ENCODE measurements around the gene SLC8A1.

SLC8A1 gene

GRCh38 chr2:40359811-40360210 lies 92.1 kb downstream of the SLC8A1 start:
- no peak overlapping the region for H4K12ac ChIP-seq (ENCODE audit: low read depth, low read length)
- DNase-seq = no peak
- WGBS (ENCODE audit: extremely low coverage, insufficient coverage, insufficient read length) = no CpG with 5 or more reads among the region's 2 CpGs
- H2BK5ac ChIP-seq (ENCODE audit: low read depth, low read length, poor library complexity) = no peak overlapping the region
- no peak overlapping the region for H2AK5ac ChIP-seq (ENCODE audit: low read length)
- no peak overlapping the region for H2AFZ ChIP-seq (ENCODE audit: insufficient read depth, low read length, poor library complexity)
- peaks cover 3 to 8% of the 10 kb centered on the region in 2 experiments for H3K4me1 ChIP-seq (ENCODE audit: control insufficient read depth in 1 of 2, insufficient read depth in 2 of 2, low read length in 2 of 2)
- no peak overlapping the region for H3K4ac ChIP-seq (ENCODE audit: low read depth, low read length)
- H3K23ac ChIP-seq (ENCODE audit: low read length) = no peak overlapping the region
- no peak overlapping the region for H2BK12ac ChIP-seq (ENCODE audit: low read length)
- H4K8ac ChIP-seq (ENCODE audit: low read depth, low read length) = no peak overlapping the region
- H2BK120ac ChIP-seq (ENCODE audit: insufficient read depth, low read length, poor library complexity) = no peak overlapping the region
- no peak overlapping the region for H3K14ac ChIP-seq (ENCODE audit: low read length)
- H3K9ac ChIP-seq (ENCODE audit: low read length) = no peak overlapping the region
- H3K4me3 ChIP-seq (ENCODE audit: low read depth, low read length) = no peak overlapping the region
- H3K9me3 ChIP-seq (ENCODE audit: insufficient read depth, low read depth, low read length) = no peaks in the 10 kb centered on the region
- no peaks in the 10 kb centered on the region for H3K79me2 ChIP-seq (ENCODE audit: control insufficient read depth, insufficient read depth, low read length, poor library complexity)
- no peaks in the 10 kb centered on the region for H3K79me1 ChIP-seq (ENCODE audit: low read length)
- H3K36me3 ChIP-seq (ENCODE audit: control insufficient read depth in 1 of 2, insufficient read depth in 2 of 2, low read length in 2 of 2) = no peaks in the 10 kb centered on the region
- no peak overlapping the region for H3K18ac ChIP-seq (ENCODE audit: low read length)
- no peaks in the 10 kb centered on the region for H3K27me3 ChIP-seq (ENCODE audit: insufficient read depth, low read length)
- H4K91ac ChIP-seq (ENCODE audit: low read depth, low read length) = no peak overlapping the region
- H3K4me2 ChIP-seq (ENCODE audit: low read length) = no peak overlapping the region
- no peak overlapping the region for H3K27ac ChIP-seq (ENCODE audit: low read depth, low read length)

GRCh38 chr2:40358783-40359182 lies 93.1 kb downstream of the SLC8A1 start:
- no peak overlapping the region for H4K12ac ChIP-seq (ENCODE audit: low read depth, low read length)
- no peaks in the 10 kb centered on the region for H3K27me3 ChIP-seq (ENCODE audit: insufficient read depth, low read length)
- peaks cover 3 to 8% of the 10 kb centered on the region in 2 experiments for H3K4me1 ChIP-seq (ENCODE audit: control insufficient read depth in 1 of 2, insufficient read depth in 2 of 2, low read length in 2 of 2)
- H3K18ac ChIP-seq (ENCODE audit: low read length) = no peak overlapping the region
- H3K9ac ChIP-seq (ENCODE audit: low read length) = no peak overlapping the region
- H3K79me2 ChIP-seq (ENCODE audit: control insufficient read depth, insufficient read depth, low read length, poor library complexity) = no peaks in the 10 kb centered on the region
- H2BK12ac ChIP-seq (ENCODE audit: low read length) = no peak overlapping the region
- H3K23ac ChIP-seq (ENCODE audit: low read length) = no peak overlapping the region
- no peaks in the 10 kb centered on the region for H3K9me3 ChIP-seq (ENCODE audit: insufficient read depth, low read depth, low read length)
- no peak overlapping the region for H3K4ac ChIP-seq (ENCODE audit: low read depth, low read length)
- no peak overlapping the region for H4K8ac ChIP-seq (ENCODE audit: low read depth, low read length)
- DNase-seq = no peak
- no peak overlapping the region for H4K91ac ChIP-seq (ENCODE audit: low read depth, low read length)
- H2AK5ac ChIP-seq (ENCODE audit: low read length) = no peak overlapping the region
- no peaks in the 10 kb centered on the region for H3K79me1 ChIP-seq (ENCODE audit: low read length)
- no peak overlapping the region for H2AFZ ChIP-seq (ENCODE audit: insufficient read depth, low read length, poor library complexity)
- no peak overlapping the region for H3K4me3 ChIP-seq (ENCODE audit: low read depth, low read length)
- H3K4me2 ChIP-seq (ENCODE audit: low read length) = no peak overlapping the region
- no CpG with 5 or more reads among the region's 8 CpGs for WGBS (ENCODE audit: extremely low coverage, insufficient coverage, insufficient read length)
- H3K36me3 ChIP-seq (ENCODE audit: control insufficient read depth in 1 of 2, insufficient read depth in 2 of 2, low read length in 2 of 2) = no peaks in the 10 kb centered on the region
- no peak overlapping the region for H2BK120ac ChIP-seq (ENCODE audit: insufficient read depth, low read length, poor library complexity)
- H3K27ac ChIP-seq (ENCODE audit: low read depth, low read length) = no peak overlapping the region
- H3K14ac ChIP-seq (ENCODE audit: low read length) = no peak overlapping the region
- no peak overlapping the region for H2BK5ac ChIP-seq (ENCODE audit: low read depth, low read length, poor library complexity)

- Histone ChIP-seq H2AFZ (ENCODE audit: insufficient read depth, low read length, poor library complexity) (no peak overlapping the region), H2BK12ac (ENCODE audit: low read length) (no peak overlapping the region), H4K12ac (ENCODE audit: low read depth, low read length) (no peak overlapping the region), H3K4me2 (ENCODE audit: low read length) (no peak overlapping the region), H3K4me1 (ENCODE audit: control insufficient read depth in 1 of 2, insufficient read depth in 2 of 2, low read length in 2 of 2) (peaks cover 3 to 8% of the 10 kb centered on the region in 2 experiments), H3K27ac (ENCODE audit: low read depth, low read length) (no peak overlapping the region), H4K91ac (ENCODE audit: low read depth, low read length) (no peak overlapping the region), H3K79me1 (ENCODE audit: low read length) (no peaks in the 10 kb centered on the region), H3K9ac (ENCODE audit: low read length) (no peak overlapping the region), H3K4ac (ENCODE audit: low read depth, low read length) (no peak overlapping the region), H3K79me2 (ENCODE audit: control insufficient read depth, insufficient read depth, low read length, poor library complexity) (no peaks in the 10 kb centered on the region), H4K8ac (ENCODE audit: low read depth, low read length) (no peak overlapping the region), H3K27me3 (ENCODE audit: insufficient read depth, low read length) (no peaks in the 10 kb centered on the region), H3K14ac (ENCODE audit: low read length) (no peak overlapping the region), H3K36me3 (ENCODE audit: control insufficient read depth in 1 of 2, insufficient read depth in 2 of 2, low read length in 2 of 2) (no peaks in the 10 kb centered on the region), H3K4me3 (ENCODE audit: low read depth, low read length) (no peak overlapping the region), H3K18ac (ENCODE audit: low read length) (no peak overlapping the region), H2BK120ac (ENCODE audit: insufficient read depth, low read length, poor library complexity) (no peak overlapping the region), H2BK5ac (ENCODE audit: low read depth, low read length, poor library complexity) (no peak overlapping the region), H3K9me3 (ENCODE audit: insufficient read depth, low read depth, low read length) (no peaks in the 10 kb centered on the region), H3K23ac (ENCODE audit: low read length) (no peak overlapping the region), H2AK5ac (ENCODE audit: low read length) (no peak overlapping the region)
- DNase-seq = no peak
- no CpG with 5 or more reads among the region's 3 CpGs for WGBS (ENCODE audit: extremely low coverage, insufficient coverage, insufficient read length)
These were observed 94.2 kb downstream of the SLC8A1 start for GRCh38 chr2:40357667-40358066.

GRCh38 chr2:40355451-40355850 lies 96.4 kb downstream of the SLC8A1 start:
- no peak for DNase-seq
- Histone ChIP-seq H3K36me3 (ENCODE audit: control insufficient read depth in 1 of 2, insufficient read depth in 2 of 2, low read length in 2 of 2) (no peaks in the 10 kb centered on the region), H3K79me1 (ENCODE audit: low read length) (no peaks in the 10 kb centered on the region), H2BK5ac (ENCODE audit: low read depth, low read length, poor library complexity) (no peak overlapping the region), H3K4ac (ENCODE audit: low read depth, low read length) (no peak overlapping the region), H3K27ac (ENCODE audit: low read depth, low read length) (no peak overlapping the region), H2AFZ (ENCODE audit: insufficient read depth, low read length, poor library complexity) (no peak overlapping the region), H4K91ac (ENCODE audit: low read depth, low read length) (no peak overlapping the region), H2BK12ac (ENCODE audit: low read length) (no peak overlapping the region), H3K4me2 (ENCODE audit: low read length) (no peak overlapping the region), H3K27me3 (ENCODE audit: insufficient read depth, low read length) (no peaks in the 10 kb centered on the region), H3K23ac (ENCODE audit: low read length) (no peak overlapping the region), H3K79me2 (ENCODE audit: control insufficient read depth, insufficient read depth, low read length, poor library complexity) (no peaks in the 10 kb centered on the region), H3K4me1 (ENCODE audit: control insufficient read depth in 1 of 2, insufficient read depth in 2 of 2, low read length in 2 of 2) (peaks cover 3 to 6% of the 10 kb centered on the region in 2 experiments), H2AK5ac (ENCODE audit: low read length) (no peak overlapping the region), H3K18ac (ENCODE audit: low read length) (no peak overlapping the region), H3K14ac (ENCODE audit: low read length) (no peak overlapping the region), H3K9ac (ENCODE audit: low read length) (no peak overlapping the region), H3K4me3 (ENCODE audit: low read depth, low read length) (no peak overlapping the region), H2BK120ac (ENCODE audit: insufficient read depth, low read length, poor library complexity) (no peak overlapping the region), H3K9me3 (ENCODE audit: insufficient read depth, low read depth, low read length) (no peaks in the 10 kb centered on the region), H4K8ac (ENCODE audit: low read depth, low read length) (no peak overlapping the region), H4K12ac (ENCODE audit: low read depth, low read length) (no peak overlapping the region)
- no CpG with 5 or more reads among the region's 3 CpGs for WGBS (ENCODE audit: extremely low coverage, insufficient coverage, insufficient read length)
